Measurements from ENCODE around the gene RSPH1.

Gene RSPH1

GRCh38 chr21:42496120-42496838 is at the start of gene RSPH1:
RSPH1 (minus strand) TSS chr21:42496224; CDS start chr21:42496186, 38 bp downstream.
- DNase-seq, result peak; percentile 98

- DNase-seq, result no peak
Observed at GRCh38 chr21:42545745-42546144, 49.7 kb upstream of the RSPH1 start.

- DNase-seq, result no peak
Observed at GRCh38 chr21:42545317-42545716, 49.3 kb upstream of the RSPH1 start.

- no peak for DNase-seq
Observed at GRCh38 chr21:42544544-42544943, 48.5 kb upstream of the RSPH1 start.

GRCh38 chr21:42543106-42543847 is 47.3 kb upstream of the RSPH1 start:
- no peak for DNase-seq

- no peak for DNase-seq
Observed at GRCh38 chr21:42542596-42542995, 46.6 kb upstream of the RSPH1 start.

- DNase-seq, result no peak
Observed at GRCh38 chr21:42542196-42542595, 46.2 kb upstream of the RSPH1 start.

- no peak for DNase-seq
Observed at GRCh38 chr21:42541618-42542017, 45.6 kb upstream of the RSPH1 start.

- no peak for DNase-seq
Observed at GRCh38 chr21:42541174-42541573, 45.1 kb upstream of the RSPH1 start.

GRCh38 chr21:42540396-42540795 is 44.4 kb upstream of the RSPH1 start:
- no peak for DNase-seq

- no peak for DNase-seq
Observed at GRCh38 chr21:42539931-42540343, 43.9 kb upstream of the RSPH1 start.

- no peak for DNase-seq
Observed at GRCh38 chr21:42539342-42539741, 43.3 kb upstream of the RSPH1 start.

- no peak for DNase-seq
Observed at GRCh38 chr21:42538479-42539275, 42.7 kb upstream of the RSPH1 start.

- DNase-seq, result no peak
Observed at GRCh38 chr21:42537106-42537742, 41.2 kb upstream of the RSPH1 start.

GRCh38 chr21:42536601-42537000 is 40.6 kb upstream of the RSPH1 start:
- no peak for DNase-seq

- no peak for DNase-seq
Observed at GRCh38 chr21:42535602-42536171, 39.7 kb upstream of the RSPH1 start.

GRCh38 chr21:42534421-42535378 is 38.7 kb upstream of the RSPH1 start:
- DNase-seq, result no peak

- no peak for DNase-seq
Observed at GRCh38 chr21:42533963-42534355, 37.9 kb upstream of the RSPH1 start.

- DNase-seq, result no peak
Observed at GRCh38 chr21:42533306-42533962, 37.4 kb upstream of the RSPH1 start.

- no peak for DNase-seq
Observed at GRCh38 chr21:42532466-42533181, 36.6 kb upstream of the RSPH1 start.

Measured in NCI-H2171 (cell line).